Measurements from ENCODE around the gene NUB1.

Gene NUB1

GRCh38 chr7:151345576-151346469 lies 4.2 kb downstream of the NUB1 start:
- FAIRE-seq, result no peak
- no peak for TF ChIP-seq POLR2A (IDR thresholded peaks at IDR 0.05; ENCODE audit: low read depth, low read length)
- no peak for DNase-seq (ENCODE audit: insufficient read length, low spot score)

- no peak for TF ChIP-seq POLR2A (IDR thresholded peaks at IDR 0.05; ENCODE audit: low read depth, low read length)
- DNase-seq (ENCODE audit: insufficient read length, low spot score) (no peak), FAIRE-seq (no peak)
Measured at GRCh38 chr7:151346470-151346769, 4.8 kb downstream of the NUB1 start.

GRCh38 chr7:151347200-151347599 lies 5.6 kb downstream of the NUB1 start:
- DNase-seq (ENCODE audit: insufficient read length, low spot score) (no peak), FAIRE-seq (no peak)
- no peak for TF ChIP-seq POLR2A (IDR thresholded peaks at IDR 0.05; ENCODE audit: low read depth, low read length)

GRCh38 chr7:151348970-151349369 lies 7.4 kb downstream of the NUB1 start:
- FAIRE-seq, result no peak
- TF ChIP-seq POLR2A (IDR thresholded peaks at IDR 0.05; ENCODE audit: low read depth, low read length), result no peak
- DNase-seq (ENCODE audit: insufficient read length, low spot score), result no peak

GRCh38 chr7:151349507-151349853 lies 7.9 kb downstream of the NUB1 start:
- TF ChIP-seq POLR2A (IDR thresholded peaks at IDR 0.05; ENCODE audit: low read depth, low read length), result no peak
- DNase-seq (ENCODE audit: insufficient read length, low spot score) (no peak), FAIRE-seq (no peak)

GRCh38 chr7:151351027-151351426 lies 9.4 kb downstream of the NUB1 start:
- no peak for FAIRE-seq
- DNase-seq (ENCODE audit: insufficient read length, low spot score), result no peak
- no peak for TF ChIP-seq POLR2A (IDR thresholded peaks at IDR 0.05; ENCODE audit: low read depth, low read length)

- no peak for DNase-seq (ENCODE audit: insufficient read length, low spot score)
- TF ChIP-seq POLR2A (IDR thresholded peaks at IDR 0.05; ENCODE audit: low read depth, low read length), result no peak
- no peak for FAIRE-seq
Measured at GRCh38 chr7:151351967-151352366, 10.4 kb downstream of the NUB1 start.

- no peak for FAIRE-seq
- no peak for TF ChIP-seq POLR2A (IDR thresholded peaks at IDR 0.05; ENCODE audit: low read depth, low read length)
- DNase-seq (ENCODE audit: insufficient read length, low spot score), result no peak
Measured at GRCh38 chr7:151352512-151352911, 10.9 kb downstream of the NUB1 start.

GRCh38 chr7:151361193-151361959 lies 19.8 kb downstream of the NUB1 start:
- no peak for TF ChIP-seq POLR2A (IDR thresholded peaks at IDR 0.05; ENCODE audit: low read depth, low read length)
- DNase-seq (ENCODE audit: insufficient read length, low spot score) (no peak), FAIRE-seq (no peak)

- no peak for DNase-seq (ENCODE audit: insufficient read length, low spot score)
- TF ChIP-seq POLR2A (IDR thresholded peaks at IDR 0.05; ENCODE audit: low read depth, low read length), result no peak
- no peak for FAIRE-seq
Measured at GRCh38 chr7:151363182-151363581, 21.6 kb downstream of the NUB1 start.

GRCh38 chr7:151366166-151366879 lies 24.7 kb downstream of the NUB1 start:
- no peak for TF ChIP-seq POLR2A (IDR thresholded peaks at IDR 0.05; ENCODE audit: low read depth, low read length)
- DNase-seq (ENCODE audit: insufficient read length, low spot score) (no peak), FAIRE-seq (no peak)

GRCh38 chr7:151366880-151367222 lies 25.2 kb downstream of the NUB1 start:
- no peak for TF ChIP-seq POLR2A (IDR thresholded peaks at IDR 0.05; ENCODE audit: low read depth, low read length)
- DNase-seq (ENCODE audit: insufficient read length, low spot score) (no peak), FAIRE-seq (no peak)

- TF ChIP-seq POLR2A (IDR thresholded peaks at IDR 0.05; ENCODE audit: low read depth, low read length), result no peak
- no peak for DNase-seq (ENCODE audit: insufficient read length, low spot score)
- no peak for FAIRE-seq
Measured at GRCh38 chr7:151367284-151367683, 25.7 kb downstream of the NUB1 start.

- peak; percentile 89 for DNase-seq (ENCODE audit: insufficient read length, low spot score)
- FAIRE-seq, result peak; percentile 53
- no peak for TF ChIP-seq POLR2A (IDR thresholded peaks at IDR 0.05; ENCODE audit: low read depth, low read length)
Measured at GRCh38 chr7:151368136-151368571, 26.5 kb downstream of the NUB1 start.
